GM23338 (cell line): Measurements from ENCODE around the gene TRIO. TPM values are rescaled to one million over a fixed set of nuclear protein-coding genes. Genes with fewer than 3 reads are reported as not detected.

ENCODE experiments used
- ATAC-seq: fragments of 200-7000 bp; cut with Tn5 transposase; 3 replicates; pipeline ENCODE4 v1.9.1; 2020
- DNase-seq: peaks from one replicate; pipeline ENCODE4 v3.0.0-alpha.2; 2015; ENCODE audit warnings: low spot score
- H2AFZ ChIP-seq: fragments of 200-600 bp; sonication (generic); 2 replicates; pipeline ENCODE4 v1.8.0; 2016; ENCODE audit warnings: antibody characterized with exemption, mild to moderate bottlenecking, moderate library complexity
- H3F3A ChIP-seq: fragments of 200-600 bp; sonication (generic); replicated peaks from 2 replicates; pipeline ENCODE4 v1.8.0; 2017; ENCODE audit warnings: antibody characterized with exemption, mixed run types, low read depth
- H3K27ac ChIP-seq: fragments of 200-600 bp; sonication (generic); 2 replicates; pipeline ENCODE4 v1.6.1; 2016; ENCODE audit warnings: low read depth
- H3K27me3 ChIP-seq: fragments of 200-600 bp; sonication (generic); 2 replicates; pipeline ENCODE4 v1.8.0; 2016; ENCODE audit warnings: mild to moderate bottlenecking, mixed run types, moderate library complexity; ENCODE audit not compliant: insufficient read depth
- H3K36me3 ChIP-seq: fragments of 200-600 bp; sonication (generic); 2 replicates; pipeline ENCODE4 v1.8.0; 2016; ENCODE audit warnings: mild to moderate bottlenecking; ENCODE audit not compliant: insufficient read depth
- H3K4me1 ChIP-seq: fragments of 200-600 bp; sonication (generic); 2 replicates; pipeline ENCODE4 v1.8.0; 2016; ENCODE audit warnings: mild to moderate bottlenecking, moderate library complexity; ENCODE audit not compliant: insufficient read depth
- H3K4me2 ChIP-seq: fragments of 200-600 bp; sonication (generic); 2 replicates; pipeline ENCODE4 v1.7.1; 2017; ENCODE audit warnings: mixed run types
- H3K4me3 ChIP-seq: fragments of 200-600 bp; sonication (generic); 2 replicates; pipeline ENCODE4 v1.6.1; 2016; ENCODE audit warnings: mixed run types
- H3K79me2 ChIP-seq: fragments of 200-600 bp; sonication (generic); replicated peaks from 2 replicates; pipeline ENCODE4 v1.8.0; 2017; ENCODE audit warnings: mild to moderate bottlenecking; ENCODE audit not compliant: insufficient read depth
- H3K9me2 ChIP-seq: fragments of 200-600 bp; sonication (generic); 2 replicates; pipeline ENCODE4 v1.8.0; 2017; ENCODE audit not compliant: insufficient read depth
- H4K20me1 ChIP-seq: fragments of 200-600 bp; sonication (generic); replicated peaks from 2 replicates; pipeline ENCODE4 v1.8.0; 2017; ENCODE audit warnings: mild to moderate bottlenecking; ENCODE audit not compliant: insufficient read depth
- H3K27ac Mint-ChIP-seq: 2 replicates; pipeline ENCODE4 v1.8.0; 2020; ENCODE audit warnings: inconsistent platforms, mild to moderate bottlenecking, moderate library complexity, mixed read lengths
- H3K27me3 Mint-ChIP-seq: 3 replicates; pipeline ENCODE4 v1.8.0; 2022; ENCODE audit warnings: low read depth, mild to moderate bottlenecking, moderate library complexity, mixed read lengths, inconsistent platforms; ENCODE audit not compliant: insufficient read depth, poor library complexity
- H3K36me3 Mint-ChIP-seq: 3 replicates; pipeline ENCODE4 v1.8.0; 2021; ENCODE audit warnings: low read depth, mild to moderate bottlenecking, inconsistent platforms, moderate library complexity, mixed read lengths
- H3K4me1 Mint-ChIP-seq: 3 replicates; pipeline ENCODE4 v1.8.0; 2020; ENCODE audit warnings: mild to moderate bottlenecking, inconsistent platforms, mixed read lengths
- H3K4me3 Mint-ChIP-seq: 3 replicates; pipeline ENCODE4 v1.8.0; 2021; ENCODE audit warnings: moderate library complexity, mild to moderate bottlenecking, inconsistent platforms, mixed read lengths
- H3K9me3 Mint-ChIP-seq: 3 replicates; pipeline ENCODE4 v1.8.0; 2020; ENCODE audit warnings: moderate library complexity, mild to moderate bottlenecking, inconsistent platforms, mixed read lengths
- CREB1 ChIP-seq: fragments of 250-450 bp; sonication (Bioruptor Pico); IDR thresholded peaks from 2 replicates; pipeline ENCODE4 v1.5.0; 2020; ENCODE audit warnings: low read depth, mild to moderate bottlenecking, moderate library complexity
- CTCF ChIP-seq, 2 experiments: fragments of 200-600 bp in 1 of 2; sonication (generic) in 1 of 2; conservative IDR thresholded peaks; 2 replicates each; pipeline versions ENCODE4 v1.5.1 to v1.6.1; 2016 to 2017; ENCODE audit warnings: antibody characterized with exemption in 2 of 2, low read depth in 2 of 2, mild to moderate bottlenecking in 2 of 2, moderate library complexity in 1 of 2
- ETS1 ChIP-seq: IDR thresholded peaks from 2 replicates; pipeline ENCODE4 v1.6.1; 2016; ENCODE audit warnings: antibody characterized with exemption
- EZH2 ChIP-seq: fragments of 200-600 bp; sonication (generic); IDR thresholded peaks from one replicate; pipeline ENCODE4 v1.8.0; 2017; ENCODE audit warnings: antibody characterized with exemption, mild to moderate bottlenecking, low read depth; ENCODE audit not compliant: unreplicated experiment
- EZH2phosphoT487 ChIP-seq: fragments of 200-600 bp; sonication (generic); IDR thresholded peaks from one replicate; pipeline ENCODE4 v1.8.1; 2018; ENCODE audit warnings: antibody characterized with exemption; ENCODE audit not compliant: unreplicated experiment
- NANOG ChIP-seq: IDR thresholded peaks from 2 replicates; pipeline ENCODE4 v1.6.1; 2016; ENCODE audit warnings: antibody characterized with exemption, borderline replicate concordance
- POLR2AphosphoS5 ChIP-seq: IDR thresholded peaks from 2 replicates; pipeline ENCODE4 v1.6.1; 2016; ENCODE audit warnings: antibody characterized with exemption, low read depth
- REST ChIP-seq: IDR thresholded peaks from one replicate; pipeline ENCODE4 v1.6.1; 2018; ENCODE audit warnings: antibody characterized with exemption; ENCODE audit not compliant: unreplicated experiment
- STAT1 ChIP-seq: IDR thresholded peaks from one replicate; pipeline ENCODE4 v1.6.1; 2016; ENCODE audit warnings: antibody characterized with exemption; ENCODE audit not compliant: unreplicated experiment
- ZNF114 ChIP-seq: fragments of 250-450 bp; sonication (Bioruptor Pico); IDR thresholded peaks from 2 replicates; pipeline ENCODE4 v1.5.0; 2020; ENCODE audit warnings: mild to moderate bottlenecking, moderate library complexity
- ZNF331 ChIP-seq: fragments of 250-450 bp; sonication (Bioruptor Pico); IDR thresholded peaks from 2 replicates; pipeline ENCODE4 v1.5.0; 2020; ENCODE audit warnings: low read depth, mild to moderate bottlenecking, moderate library complexity
- polyA plus RNA-seq: library from polyadenylated mRNA; unstranded; fragments of >200 nt; fragmentation: Nextera tagmentation; extraction: Ambion mirVana; gene quantifications from 2 replicates; pipeline ENCODE4 v1.2.1, GENCODE V29; 2016
- total RNA-seq: library from RNA; depleted of rRNA; stranded (reverse); fragments of >200 nt; shearing (Covaris generic); gene quantifications from 2 replicates; pipeline ENCODE4 v1.2.3, GENCODE V29; 2014

Gene TRIO
- total and polyA plus RNA-seq, 2 experiments from 2014 or later: 13.8 to 113 TPM

- Histone ChIP-seq H3K4me3 (no peak overlapping the region), H3F3A (no peaks in the 10 kb centered on the region), H3K36me3 (peaks cover 2% of the 10 kb centered on the region), H4K20me1 (no peaks in the 10 kb centered on the region), H3K79me2 (0 out of 2 replicates have a peak, but pooled peaks cover 4% of the 10 kb centered on the region), H3K9me2 (no peaks in the 10 kb centered on the region), H3K4me1 (peaks cover 17% of the 10 kb centered on the region), H3K4me2 (no peak overlapping the region), H3K27me3 (no peaks in the 10 kb centered on the region), H2AFZ (no peak overlapping the region), H3K27ac (no peak overlapping the region)
- Mint-ChIP-seq H3K4me3 (no peak overlapping the region), H3K4me1 (peaks cover 24% of the 10 kb centered on the region), H3K9me3 (peaks cover 14% of the 10 kb centered on the region; the same call in 2 of the 3 replicates), H3K27me3 (peaks cover 8% of the 10 kb centered on the region), H3K36me3 (peaks cover 39% of the 10 kb centered on the region), H3K27ac (no peak overlapping the region)
- DNase-seq (no peak), ATAC-seq (no peak)
- TF ChIP-seq CREB1 (CRISPR knock-in tag) (no peak), REST (no peak), ETS1 (no peak)
Measured at GRCh38 chr5:14455814-14456321, 312.7 kb downstream of the TRIO start.

GRCh38 chr5:14457476-14457875 is 314.3 kb downstream of the TRIO start:
- H3K27me3 ChIP-seq: no peaks in the 10 kb centered on the region
- H3K27ac Mint-ChIP-seq: no peak overlapping the region
- H3K27me3 Mint-ChIP-seq: peaks cover 8% of the 10 kb centered on the region
- no peaks in the 10 kb centered on the region for H3K9me2 ChIP-seq
- H3K79me2 ChIP-seq: 0 out of 2 replicates have a peak, but pooled peaks cover 4% of the 10 kb centered on the region
- H3K4me3 Mint-ChIP-seq: no peak overlapping the region
- H3K36me3 Mint-ChIP-seq: peaks cover 45% of the 10 kb centered on the region
- peaks cover 12% of the 10 kb centered on the region; the same call in 2 of the 3 replicates for H3K4me1 Mint-ChIP-seq
- no peak overlapping the region for H3K4me3 ChIP-seq
- H4K20me1 ChIP-seq: no peaks in the 10 kb centered on the region
- no peak overlapping the region for H3K4me2 ChIP-seq
- H3K36me3 ChIP-seq: peaks cover 4% of the 10 kb centered on the region
- DNase-seq (no peak), ATAC-seq (no peak)
- no peaks in the 10 kb centered on the region for H3F3A ChIP-seq
- H3K27ac ChIP-seq: no peak overlapping the region
- H3K4me1 ChIP-seq: peaks cover 8% of the 10 kb centered on the region
- H2AFZ ChIP-seq: no peak overlapping the region
- H3K9me3 Mint-ChIP-seq: peaks cover 14% of the 10 kb centered on the region; the same call in 2 of the 3 replicates
- TF ChIP-seq ETS1: no peak
- TF ChIP-seq REST: no peak
- TF ChIP-seq EZH2phosphoT487: no peak
- TF ChIP-seq NANOG: no peak
- no peak for TF ChIP-seq ZNF114 (CRISPR knock-in tag)
- no peak for TF ChIP-seq STAT1
- TF ChIP-seq ZNF331 (CRISPR knock-in tag): no peak
- no peak for TF ChIP-seq POLR2AphosphoS5
- TF ChIP-seq CTCF (conservative IDR thresholded peaks at IDR 0.05; ENCODE audit: low read depth in 2 of 2): no peak
- no peak for TF ChIP-seq CREB1 (CRISPR knock-in tag)
- no peak for TF ChIP-seq EZH2
